H9 (cell line): ENCODE results near the gene NRP1. TPM values are rescaled to one million over a fixed set of nuclear protein-coding genes. Genes with fewer than 3 reads are reported as not detected.

Source experiments
- DNase-seq: peaks from one replicate; pipeline ENCODE4 v3.0.0-alpha.2; 2017
- H2AFZ ChIP-seq: one replicate; pipeline ENCODE4 v1.6.1; 2013; ENCODE audit warnings: mild to moderate bottlenecking, low read length, control low read depth, moderate library complexity
- H2AK5ac ChIP-seq: 2 replicates; pipeline ENCODE4 v1.6.1; 2013; ENCODE audit warnings: low read length, control low read depth, mixed read lengths; ENCODE audit not compliant: insufficient read length
- H2BK120ac ChIP-seq: one replicate; pipeline ENCODE4 v1.6.1; 2013; ENCODE audit warnings: low read depth, mild to moderate bottlenecking, low read length, control low read depth, inconsistent platforms; ENCODE audit not compliant: poor library complexity, severe bottlenecking
- H2BK12ac ChIP-seq: 2 replicates; pipeline ENCODE4 v1.6.1; 2013; ENCODE audit warnings: low read length, control low read depth, mixed read lengths, low read depth; ENCODE audit not compliant: insufficient read length
- H2BK15ac ChIP-seq: 2 replicates; pipeline ENCODE4 v1.6.1; 2013; ENCODE audit warnings: low read depth, low read length, control low read depth
- H2BK20ac ChIP-seq: one replicate; pipeline ENCODE4 v1.6.1; 2013; ENCODE audit warnings: low read depth, mild to moderate bottlenecking, low read length, control low read depth, inconsistent platforms; ENCODE audit not compliant: poor library complexity, severe bottlenecking
- H2BK5ac ChIP-seq: 2 replicates; pipeline ENCODE4 v1.6.1; 2013; ENCODE audit warnings: low read length, control low read depth, mixed read lengths; ENCODE audit not compliant: insufficient read length
- H3K14ac ChIP-seq: 2 replicates; pipeline ENCODE4 v1.6.1; 2013; ENCODE audit warnings: low read length, control low read depth; ENCODE audit not compliant: insufficient read depth
- H3K18ac ChIP-seq: 2 replicates; pipeline ENCODE4 v1.6.1; 2013; ENCODE audit warnings: low read depth, mild to moderate bottlenecking, mixed read lengths, low read length, control low read depth; ENCODE audit not compliant: insufficient read length
- H3K23ac ChIP-seq: 2 replicates; pipeline ENCODE4 v1.6.1; 2013; ENCODE audit warnings: low read length, control low read depth, mixed read lengths, low read depth; ENCODE audit not compliant: insufficient read length
- H3K23me2 ChIP-seq: 2 replicates; pipeline ENCODE4 v1.6.1; 2013; ENCODE audit warnings: low read depth, mild to moderate bottlenecking, mixed read lengths, low read length, control low read depth; ENCODE audit not compliant: insufficient read length, poor library complexity, severe bottlenecking
- H3K27ac ChIP-seq: 2 replicates; pipeline ENCODE4 v1.5.1; 2013; ENCODE audit warnings: low read length, control low read depth, mixed read lengths, low read depth; ENCODE audit not compliant: insufficient read length
- H3K27me3 ChIP-seq: 2 replicates; pipeline ENCODE4 v1.6.1; 2013; ENCODE audit warnings: low read length, control low read depth, inconsistent platforms; ENCODE audit not compliant: insufficient read depth
- H3K4ac ChIP-seq: 2 replicates; pipeline ENCODE4 v1.6.1; 2013; ENCODE audit warnings: low read depth, mild to moderate bottlenecking, control low read depth, inconsistent platforms, low read length, moderate library complexity
- H3K4me1 ChIP-seq: 2 replicates; pipeline ENCODE4 v1.6.1; 2013; ENCODE audit warnings: low read length, control low read depth, inconsistent platforms; ENCODE audit not compliant: insufficient read depth
- H3K4me2 ChIP-seq: 2 replicates; pipeline ENCODE4 v1.6.1; 2013; ENCODE audit warnings: low read length, control low read depth, mixed read lengths; ENCODE audit not compliant: insufficient read length, insufficient read depth
- H3K56ac ChIP-seq: 2 replicates; pipeline ENCODE4 v1.6.1; 2013; ENCODE audit warnings: low read depth, mild to moderate bottlenecking, mixed read lengths, low read length, control low read depth; ENCODE audit not compliant: insufficient read length
- H3K79me1 ChIP-seq: 2 replicates; pipeline ENCODE4 v1.6.1; 2013; ENCODE audit warnings: low read depth, mild to moderate bottlenecking, moderate library complexity, low read length, control low read depth, inconsistent platforms; ENCODE audit not compliant: insufficient read depth, poor library complexity, severe bottlenecking
- H3K79me2 ChIP-seq: 2 replicates; pipeline ENCODE4 v1.6.1; 2013; ENCODE audit warnings: low read length, control low read depth, inconsistent platforms; ENCODE audit not compliant: insufficient read depth
- H3K9ac ChIP-seq: 2 replicates; pipeline ENCODE4 v1.6.1; 2013; ENCODE audit warnings: low read length, control low read depth, mixed read lengths; ENCODE audit not compliant: insufficient read length; ENCODE audit errors: extremely low read depth
- H3K9me3 ChIP-seq: one replicate; pipeline ENCODE4 v1.6.1; 2013; ENCODE audit warnings: low read depth, low read length, inconsistent platforms; ENCODE audit not compliant: control insufficient read depth
- H3T11ph ChIP-seq: one replicate; pipeline ENCODE4 v1.6.1; 2013; ENCODE audit warnings: mild to moderate bottlenecking, low read length, control low read depth, inconsistent platforms
- H4K20me1 ChIP-seq: one replicate; pipeline ENCODE4 v1.6.1; 2013; ENCODE audit not compliant: control insufficient read depth, insufficient read length, insufficient read depth
- H4K5ac ChIP-seq: 2 replicates; pipeline ENCODE4 v1.6.1; 2013; ENCODE audit warnings: low read depth, mild to moderate bottlenecking, mixed read lengths, low read length, control low read depth; ENCODE audit not compliant: insufficient read length
- H4K8ac ChIP-seq: replicated peaks from 2 replicates; pipeline ENCODE4 v1.6.1; 2013; ENCODE audit warnings: low read length, control low read depth, mixed read lengths, low read depth; ENCODE audit not compliant: insufficient read length
- H4K91ac ChIP-seq: 2 replicates; pipeline ENCODE4 v1.6.1; 2013; ENCODE audit warnings: low read depth, mild to moderate bottlenecking, moderate library complexity, mixed read lengths, low read length, control low read depth; ENCODE audit not compliant: insufficient read length
- H3K27ac Mint-ChIP-seq, 3 experiments: 2 replicates in 2 of 3; 3 replicates in 1 of 3; pipeline ENCODE4 v1.8.0; 2020 to 2021; ENCODE audit warnings: mixed read lengths in 3 of 3, mild to moderate bottlenecking in 1 of 3, moderate library complexity in 1 of 3
- H3K27me3 Mint-ChIP-seq: 2 replicates; pipeline ENCODE4 v1.8.0; 2021; ENCODE audit warnings: low read depth, mild to moderate bottlenecking, moderate library complexity, mixed read lengths
- H3K36me3 Mint-ChIP-seq, 3 experiments: 2 replicates in 2 of 3; 3 replicates in 1 of 3; pipeline ENCODE4 v1.8.0; 2020 to 2021; ENCODE audit warnings: low read depth in 3 of 3, mixed read lengths in 3 of 3; ENCODE audit not compliant: insufficient read depth in 1 of 3
- H3K4me1 Mint-ChIP-seq, 2 experiments: 2 replicates each; pipeline ENCODE4 v1.8.0; 2020; ENCODE audit warnings: mixed read lengths in 2 of 2
- H3K4me3 Mint-ChIP-seq, 2 experiments: 2 replicates in 1 of 2; 3 replicates in 1 of 2; pipeline ENCODE4 v1.8.0; 2020 to 2021; ENCODE audit warnings: mild to moderate bottlenecking in 2 of 2, mixed read lengths in 2 of 2, moderate library complexity in 1 of 2
- H3K9me3 Mint-ChIP-seq, 2 experiments: 2 replicates in 1 of 2; 3 replicates in 1 of 2; pipeline ENCODE4 v1.8.0; 2020; ENCODE audit warnings: mild to moderate bottlenecking in 2 of 2, mixed read lengths in 2 of 2, moderate library complexity in 1 of 2
- CTCF ChIP-seq: fragments of 200-600 bp; sonication (generic); conservative IDR thresholded peaks from 3 replicates; pipeline ENCODE4 v1.8.0; 2021; ENCODE audit warnings: antibody characterized with exemption, mild to moderate bottlenecking
- WGBS: extraction: QIAGEN DNeasy Blood & Tissue Kit; methylation state at CpG from one replicate; pipeline ENCODE4 v1.1.7; 2013; ENCODE audit warnings: missing lambda C conversion rate, low lambda C conversion rate, mixed read lengths; ENCODE audit not compliant: insufficient read length; ENCODE audit errors: extremely low coverage; 5-methylcytosine and 5-hydroxymethylcytosine counted together
- total RNA-seq: library from RNA; stranded (reverse); gene quantifications from 2 replicates; pipeline ENCODE4 v1.2.1, GENCODE V29; 2021

NRP1 gene
- total RNA-seq, 1 experiment from 2014 or later, result 4.6 TPM

DNA sequence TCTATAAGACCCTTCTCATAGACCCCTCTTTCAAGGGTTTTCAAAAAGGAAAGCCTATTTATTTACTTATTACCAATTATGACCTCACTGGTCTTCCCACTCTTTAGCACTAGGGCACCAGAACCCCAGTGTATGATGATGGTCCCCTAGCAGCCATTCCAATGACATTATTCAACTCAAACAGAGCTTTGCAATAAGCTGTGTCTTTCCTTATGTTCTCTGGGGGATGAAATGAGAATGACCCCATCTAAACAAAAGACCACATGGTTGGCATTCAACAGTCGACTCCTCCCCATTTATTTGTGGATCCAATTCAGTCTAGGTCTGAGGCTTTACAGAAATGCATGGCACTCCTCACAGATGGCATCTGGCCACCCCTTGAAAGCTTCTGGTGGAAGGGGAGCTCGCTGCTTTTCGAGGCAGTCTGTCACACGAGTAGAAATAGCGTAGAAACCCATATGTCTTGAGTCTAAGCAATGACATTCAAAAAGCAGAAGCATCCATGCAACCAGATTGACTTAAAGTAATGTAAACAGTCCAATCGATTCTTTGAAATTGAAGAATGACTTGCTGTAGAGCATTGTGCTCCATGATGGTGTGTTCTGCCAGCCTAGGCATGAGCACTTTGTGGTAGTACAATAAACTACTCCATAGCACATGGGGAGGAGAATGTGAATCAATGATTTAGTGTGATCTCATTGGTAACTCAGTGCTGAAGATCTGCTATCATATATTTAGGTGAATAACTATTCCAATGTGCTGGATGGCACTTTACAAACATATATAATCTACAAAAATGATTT, 29.8 kb downstream of the NRP1 start:
- Histone ChIP-seq H4K20me1 (no peaks in the 10 kb centered on the region), H3K27me3 (no peaks in the 10 kb centered on the region), H4K8ac (no peak overlapping the region), H2BK20ac (no peak overlapping the region), H3K79me2 (no peaks in the 10 kb centered on the region), H3K18ac (no peak overlapping the region), H3K27ac (no peak overlapping the region), H2BK120ac (no peak overlapping the region), H2BK5ac (no peak overlapping the region), H3K23me2 (no peaks in the 10 kb centered on the region), H3K4me1 (no peaks in the 10 kb centered on the region), H2BK15ac (no peak overlapping the region), H3K14ac (no peak overlapping the region), H2AFZ (no peak overlapping the region), H3K4ac (no peak overlapping the region), H3T11ph (no peak overlapping the region), H4K91ac (no peak overlapping the region), H3K9me3 (no peaks in the 10 kb centered on the region), H2BK12ac (no peak overlapping the region), H4K5ac (no peak overlapping the region), H3K4me2 (no peak overlapping the region), H3K56ac (no peak overlapping the region), H2AK5ac (no peak overlapping the region), H3K9ac (no peak overlapping the region), H3K79me1 (no peaks in the 10 kb centered on the region), H3K23ac (no peak overlapping the region)
- no peak for DNase-seq
- no peak overlapping the region; a peak in 1 of 5 replicates for H3K4me3 Mint-ChIP-seq
- no CpG with 5 or more reads among the region's 6 CpGs for WGBS
- H3K9me3 Mint-ChIP-seq, result no peaks in the 10 kb centered on the region
- TF ChIP-seq CTCF, result no peak
- H3K27me3 Mint-ChIP-seq, result no peaks in the 10 kb centered on the region
- no peaks in the 10 kb centered on the region for H3K36me3 Mint-ChIP-seq
- peaks cover 5 to 12% of the 10 kb centered on the region in 2 experiments for H3K4me1 Mint-ChIP-seq
- H3K27ac Mint-ChIP-seq, result no peak overlapping the region
